ENCODE results near the gene IL4.

Gene IL4

DNA sequence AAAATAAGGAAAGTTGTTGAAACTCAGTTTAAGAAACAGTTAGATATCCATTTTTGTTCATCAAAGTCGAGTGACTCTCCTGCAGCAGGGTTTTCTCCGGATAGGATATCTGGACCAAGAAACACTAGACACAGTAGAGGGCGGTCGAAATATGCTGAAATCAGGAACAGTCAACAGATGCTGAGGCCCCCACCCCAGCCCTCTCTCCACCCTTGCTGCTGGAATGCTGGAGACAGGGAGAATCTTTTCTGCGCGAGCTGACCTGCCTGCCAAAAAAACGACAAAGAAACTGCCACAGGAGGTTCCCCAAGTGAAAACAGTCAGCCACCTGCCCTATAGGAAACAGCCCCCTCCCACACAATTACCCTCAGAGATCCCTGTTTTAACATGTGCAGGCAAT, 20.1 kb upstream of the IL4 start:
- Histone ChIP-seq H4K20me1 (ENCODE audit: low read depth, low read length) (no peaks in the 10 kb centered on the region), H3K9ac (ENCODE audit: low read length) (no peak overlapping the region), H3K4me3 (ENCODE audit: insufficient read depth, low read length, poor library complexity, severe bottlenecking) (no peak overlapping the region), H3K79me2 (ENCODE audit: insufficient read depth, low read length) (no peaks in the 10 kb centered on the region), H2AFZ (ENCODE audit: low read depth, low read length, severe bottlenecking) (no peak overlapping the region), H3K27ac (ENCODE audit: low read depth, low read length) (no peak overlapping the region), H3K27me3 (ENCODE audit: low read length) (no peaks in the 10 kb centered on the region), H3K9me2 (replicated peaks; ENCODE audit: insufficient read depth, low read length) (no peaks in the 10 kb centered on the region), H3K9me3 (ENCODE audit: insufficient read depth, low read length) (no peaks in the 10 kb centered on the region), H3F3A (ENCODE audit: insufficient read depth) (no peaks in the 10 kb centered on the region), H3K36me3 (ENCODE audit: low read length) (no peaks in the 10 kb centered on the region), H3K4me2 (ENCODE audit: low read depth, low read length, poor library complexity, severe bottlenecking) (no peak overlapping the region)
- TF ChIP-seq, protein P1, sequence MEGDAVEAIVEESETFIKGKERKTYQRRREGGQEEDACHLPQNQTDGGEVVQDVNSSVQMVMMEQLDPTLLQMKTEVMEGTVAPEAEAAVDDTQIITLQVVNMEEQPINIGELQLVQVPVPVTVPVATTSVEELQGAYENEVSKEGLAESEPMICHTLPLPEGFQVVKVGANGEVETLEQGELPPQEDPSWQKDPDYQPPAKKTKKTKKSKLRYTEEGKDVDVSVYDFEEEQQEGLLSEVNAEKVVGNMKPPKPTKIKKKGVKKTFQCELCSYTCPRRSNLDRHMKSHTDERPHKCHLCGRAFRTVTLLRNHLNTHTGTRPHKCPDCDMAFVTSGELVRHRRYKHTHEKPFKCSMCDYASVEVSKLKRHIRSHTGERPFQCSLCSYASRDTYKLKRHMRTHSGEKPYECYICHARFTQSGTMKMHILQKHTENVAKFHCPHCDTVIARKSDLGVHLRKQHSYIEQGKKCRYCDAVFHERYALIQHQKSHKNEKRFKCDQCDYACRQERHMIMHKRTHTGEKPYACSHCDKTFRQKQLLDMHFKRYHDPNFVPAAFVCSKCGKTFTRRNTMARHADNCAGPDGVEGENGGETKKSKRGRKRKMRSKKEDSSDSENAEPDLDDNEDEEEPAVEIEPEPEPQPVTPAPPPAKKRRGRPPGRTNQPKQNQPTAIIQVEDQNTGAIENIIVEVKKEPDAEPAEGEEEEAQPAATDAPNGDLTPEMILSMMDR (IDR thresholded peaks at IDR 0.05; ENCODE audit: insufficient read depth, low read length, poor library complexity, severe bottlenecking): no peak
- no peak for TF ChIP-seq EZH2phosphoT487 (conservative IDR thresholded peaks at IDR 0.05; ENCODE audit: low read length)

DNA sequence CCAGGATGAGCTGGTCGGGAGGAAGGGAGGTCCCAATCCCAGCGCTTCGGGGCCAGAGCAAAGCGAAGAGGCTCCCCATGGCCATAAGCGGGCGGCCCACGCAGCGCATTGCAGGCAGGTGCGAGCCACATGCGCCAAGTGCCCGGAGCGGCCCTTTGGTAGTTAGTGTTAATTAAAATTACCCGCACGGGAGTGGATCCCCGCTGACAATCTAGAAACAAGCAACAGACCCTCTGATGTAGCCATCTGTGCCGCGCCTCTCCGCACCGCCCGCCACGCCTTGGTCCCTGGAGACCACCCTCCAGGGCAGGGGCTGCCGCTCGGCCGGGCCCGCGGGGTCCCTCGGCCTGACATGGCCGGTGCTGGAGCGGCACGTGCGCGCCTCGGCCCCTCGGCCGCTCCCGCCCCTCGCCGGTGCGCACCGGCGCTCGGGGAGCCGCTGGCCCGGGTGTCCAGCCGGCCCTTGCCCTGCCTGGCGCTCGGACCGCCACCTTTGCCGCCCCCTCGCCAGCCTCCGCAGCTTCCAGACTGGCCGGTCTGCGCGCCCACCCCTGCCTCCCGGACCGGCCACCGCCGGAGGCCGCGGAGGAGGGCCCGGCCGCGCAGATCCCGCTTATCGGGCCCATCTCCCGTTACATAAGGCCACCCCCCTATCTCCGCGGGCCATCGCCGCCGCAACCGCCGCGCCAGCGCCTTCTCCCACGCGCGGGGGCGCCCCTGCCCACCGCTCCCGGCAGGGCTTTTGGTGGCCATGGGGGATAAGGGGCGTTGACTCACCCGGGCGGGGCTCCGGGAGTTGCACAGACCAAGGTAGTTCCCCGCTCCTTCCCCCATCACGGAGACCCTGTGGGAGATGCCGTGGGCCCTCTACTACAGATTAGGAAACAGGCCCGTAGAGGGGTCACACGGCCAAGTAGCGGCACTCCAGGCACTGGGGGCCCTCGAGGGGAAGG, 17.7 kb upstream of the IL4 start:
- Histone ChIP-seq H3K4me2 (ENCODE audit: low read depth, low read length, poor library complexity, severe bottlenecking) (no peak overlapping the region), H3F3A (ENCODE audit: insufficient read depth) (no peaks in the 10 kb centered on the region), H3K9me2 (replicated peaks; ENCODE audit: insufficient read depth, low read length) (no peaks in the 10 kb centered on the region), H3K36me3 (ENCODE audit: low read length) (no peaks in the 10 kb centered on the region), H3K9me3 (ENCODE audit: insufficient read depth, low read length) (no peaks in the 10 kb centered on the region), H3K27ac (ENCODE audit: low read depth, low read length) (no peak overlapping the region), H4K20me1 (ENCODE audit: low read depth, low read length) (no peaks in the 10 kb centered on the region), H3K27me3 (ENCODE audit: low read length) (no peaks in the 10 kb centered on the region), H3K79me2 (ENCODE audit: insufficient read depth, low read length) (no peaks in the 10 kb centered on the region), H3K9ac (ENCODE audit: low read length) (no peak overlapping the region), H2AFZ (ENCODE audit: low read depth, low read length, severe bottlenecking) (no peak overlapping the region), H3K4me3 (ENCODE audit: insufficient read depth, low read length, poor library complexity, severe bottlenecking) (no peak overlapping the region)
- TF ChIP-seq, protein P1 (IDR thresholded peaks at IDR 0.05; ENCODE audit: insufficient read depth, low read length, poor library complexity, severe bottlenecking): no peak
- TF ChIP-seq EZH2phosphoT487 (conservative IDR thresholded peaks at IDR 0.05; ENCODE audit: low read length): no peak

DNA sequence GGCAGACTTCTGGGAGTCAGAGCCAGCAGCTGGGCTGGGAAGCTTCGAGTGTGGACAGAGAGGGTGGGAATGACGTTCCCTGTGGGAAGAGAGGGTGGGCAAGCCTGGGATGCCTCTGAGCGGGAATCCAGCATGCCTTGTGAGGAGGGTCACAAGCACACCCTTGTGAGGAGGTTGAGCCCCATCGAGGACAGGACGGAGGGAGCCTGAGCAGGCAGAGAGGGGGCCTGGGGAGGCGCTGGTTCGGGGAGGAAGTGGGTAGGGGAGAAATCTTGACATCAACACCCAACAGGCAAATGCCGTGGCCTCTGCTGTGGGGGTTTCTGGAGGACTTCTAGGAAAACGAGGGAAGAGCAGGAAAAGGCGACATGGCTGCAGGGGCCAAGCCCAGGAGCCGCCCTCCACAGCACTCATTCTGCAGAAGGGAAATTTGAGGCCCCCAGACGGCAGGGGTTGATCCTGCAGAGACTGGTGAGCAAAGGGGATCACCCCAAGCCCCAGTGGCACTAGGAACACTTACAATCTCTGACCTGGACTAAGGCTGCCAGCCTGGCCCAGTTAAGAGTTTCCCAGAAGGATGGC, 16.9 kb upstream of the IL4 start:
- TF ChIP-seq EZH2phosphoT487 (conservative IDR thresholded peaks at IDR 0.05; ENCODE audit: low read length): no peak
- TF ChIP-seq, protein P1 (IDR thresholded peaks at IDR 0.05; ENCODE audit: insufficient read depth, low read length, poor library complexity, severe bottlenecking): no peak
- Histone ChIP-seq H3K9me3 (ENCODE audit: insufficient read depth, low read length) (no peaks in the 10 kb centered on the region), H3K4me3 (ENCODE audit: insufficient read depth, low read length, poor library complexity, severe bottlenecking) (no peak overlapping the region), H3K79me2 (ENCODE audit: insufficient read depth, low read length) (no peaks in the 10 kb centered on the region), H2AFZ (ENCODE audit: low read depth, low read length, severe bottlenecking) (no peak overlapping the region), H3K9me2 (replicated peaks; ENCODE audit: insufficient read depth, low read length) (no peaks in the 10 kb centered on the region), H3K4me2 (ENCODE audit: low read depth, low read length, poor library complexity, severe bottlenecking) (no peak overlapping the region), H3K36me3 (ENCODE audit: low read length) (no peaks in the 10 kb centered on the region), H3K9ac (ENCODE audit: low read length) (no peak overlapping the region), H3F3A (ENCODE audit: insufficient read depth) (no peaks in the 10 kb centered on the region), H4K20me1 (ENCODE audit: low read depth, low read length) (no peaks in the 10 kb centered on the region), H3K27ac (ENCODE audit: low read depth, low read length) (no peak overlapping the region), H3K27me3 (ENCODE audit: low read length) (no peaks in the 10 kb centered on the region)

Measured in SU-DHL-6 (cell line).